Stimulated activated CD8-positive, alpha-beta memory T cell treated with anti-CD3 and anti-CD28 coated beads, Interleukin-15, amount 100 ng/mL, for 48 hours (primary cell): ENCODE measurements around the gene CSTPP1.
"Not testable (repeated sequence)": the region's sequence is repeated elsewhere in the genome, so short reads cannot be mapped to it uniquely, and the experiment has no call there.

Experiments used
- DNase-seq, 2 donors: peaks; one replicate each; pipeline ENCODE4 v3.0.0-alpha.2; 2020; ENCODE audit warnings: low read depth in 2 of 2

Gene CSTPP1

DNA sequence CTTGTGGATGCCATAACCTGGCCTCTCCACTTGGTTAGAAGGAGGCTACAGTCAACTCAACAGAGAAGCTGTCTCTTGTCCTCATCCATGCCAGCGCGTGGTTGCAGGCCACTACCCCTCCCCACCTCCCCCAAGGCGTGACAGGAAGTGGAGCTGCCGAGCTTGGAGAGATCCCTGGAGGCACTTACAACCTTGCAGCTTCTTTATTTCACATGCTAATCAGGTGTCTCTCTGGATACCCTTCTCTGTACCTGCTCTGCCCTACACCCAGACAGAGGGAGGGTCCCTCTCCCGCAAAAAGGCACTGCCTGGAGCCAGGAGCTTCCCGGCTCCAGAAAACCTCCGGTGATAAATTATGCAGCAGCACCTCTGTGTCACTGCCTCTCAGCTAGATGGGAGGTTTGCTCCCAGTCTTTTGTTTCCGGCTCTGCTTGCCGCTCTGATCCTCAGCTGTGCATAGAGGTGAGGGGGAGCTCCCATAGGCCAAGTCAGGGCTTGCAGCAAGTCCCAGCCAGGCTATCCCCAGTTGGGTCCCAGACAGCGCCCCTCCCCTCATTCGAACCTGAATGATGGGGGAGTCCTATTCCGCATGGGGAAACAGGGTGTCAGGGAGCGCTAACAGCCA lies 23.9 kb upstream of the CSTPP1 start:
- no peak for DNase-seq

DNA sequence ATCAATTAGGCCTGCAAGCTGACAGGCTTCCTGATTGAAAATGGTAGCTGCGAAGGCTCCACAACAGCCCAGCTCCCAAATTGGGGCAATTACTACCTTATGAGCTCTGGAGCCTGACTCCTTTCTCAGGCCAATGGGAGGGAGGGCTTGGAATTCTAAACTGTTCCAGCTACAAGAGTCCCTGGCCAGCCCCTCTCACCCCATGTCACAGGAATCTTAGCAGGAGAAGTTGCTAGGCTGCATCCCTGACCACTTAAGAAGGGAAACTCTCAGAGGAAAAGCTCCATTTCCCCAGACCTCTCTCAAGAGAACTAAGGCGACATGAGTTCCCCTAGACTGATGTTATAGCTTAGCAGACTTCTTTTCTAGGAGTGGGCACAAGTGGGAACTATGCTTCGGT lies 23.1 kb upstream of the CSTPP1 start:
- DNase-seq, result no peak

DNA sequence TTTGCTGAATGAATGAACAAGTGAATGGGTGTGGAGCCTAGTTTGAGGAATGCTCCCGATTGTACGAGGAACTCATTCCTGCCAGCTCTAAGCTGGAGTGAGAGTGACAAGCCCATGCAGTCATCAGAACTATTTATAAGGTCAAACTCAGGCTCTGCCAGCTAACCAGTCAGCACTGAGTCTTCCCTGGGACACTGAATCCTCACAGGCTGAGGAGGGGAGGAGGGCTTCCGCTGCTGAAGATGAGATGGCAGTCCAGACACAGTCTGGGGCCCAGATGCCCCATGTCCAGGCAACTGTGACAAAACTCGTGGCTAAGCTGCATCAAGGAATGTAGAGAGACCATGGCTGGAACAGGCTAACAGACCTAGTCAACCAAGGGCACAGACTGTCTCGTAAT lies 22.2 kb upstream of the CSTPP1 start:
- no peak for DNase-seq

DNA sequence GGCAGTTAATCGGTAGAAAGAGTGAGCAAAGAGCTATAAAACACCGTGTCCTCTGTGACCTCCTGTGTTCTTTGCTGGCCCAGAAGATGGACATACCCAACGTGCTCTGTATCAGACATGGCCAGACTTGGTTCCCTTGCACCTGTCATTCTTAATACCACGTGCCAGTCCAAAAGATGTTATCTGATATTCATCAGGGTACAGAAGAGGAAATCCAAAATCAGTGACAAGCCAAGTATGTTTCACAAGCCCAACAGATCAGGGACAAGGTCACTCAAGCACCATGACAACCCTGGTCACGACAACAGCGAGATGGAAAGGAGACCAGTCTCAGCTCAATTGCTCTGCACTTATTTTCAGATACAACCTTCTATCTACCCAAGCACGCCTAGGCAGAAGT lies 21.7 kb upstream of the CSTPP1 start:
- DNase-seq, result no peak

DNA sequence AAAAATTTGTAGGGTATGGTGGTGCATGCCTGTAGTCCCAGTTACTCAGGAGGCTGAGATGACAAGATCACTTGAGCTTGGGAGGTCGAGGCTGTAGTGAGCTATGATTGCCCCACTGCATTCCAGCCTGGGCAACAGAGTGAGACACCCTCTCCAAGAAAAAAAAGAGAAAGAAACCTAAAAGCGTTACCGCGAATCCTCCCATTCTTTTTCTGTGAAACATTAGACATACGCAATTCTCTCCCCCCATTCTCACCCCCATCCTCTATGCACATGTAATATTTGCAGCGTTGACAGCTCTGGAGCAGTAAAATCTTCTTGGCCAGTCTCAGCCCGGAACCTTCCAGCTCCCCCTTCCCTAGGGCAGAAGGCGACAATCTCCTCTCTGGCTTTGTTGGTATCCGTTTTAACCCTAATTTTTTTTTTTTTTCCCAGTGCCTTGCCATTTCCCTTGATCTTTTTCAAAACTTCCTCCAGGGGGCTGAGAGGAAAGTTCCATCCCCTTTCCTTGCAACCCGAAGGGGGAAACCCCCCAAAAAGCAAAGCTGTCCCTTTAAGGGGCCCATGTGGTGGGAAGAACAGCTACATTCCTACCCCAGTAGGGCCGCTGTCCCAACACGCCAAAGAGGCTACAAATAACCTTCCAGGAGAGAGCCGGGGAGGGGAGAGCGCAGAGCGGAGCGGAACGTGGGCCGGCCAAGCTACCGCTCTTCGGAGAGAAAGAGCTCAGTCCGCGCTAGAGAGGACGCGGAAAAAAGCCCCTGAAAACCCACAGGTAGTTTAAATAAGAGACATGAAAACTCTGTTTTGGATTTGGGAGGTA lies 20.1 kb upstream of the CSTPP1 start:
- no peak for DNase-seq

DNA sequence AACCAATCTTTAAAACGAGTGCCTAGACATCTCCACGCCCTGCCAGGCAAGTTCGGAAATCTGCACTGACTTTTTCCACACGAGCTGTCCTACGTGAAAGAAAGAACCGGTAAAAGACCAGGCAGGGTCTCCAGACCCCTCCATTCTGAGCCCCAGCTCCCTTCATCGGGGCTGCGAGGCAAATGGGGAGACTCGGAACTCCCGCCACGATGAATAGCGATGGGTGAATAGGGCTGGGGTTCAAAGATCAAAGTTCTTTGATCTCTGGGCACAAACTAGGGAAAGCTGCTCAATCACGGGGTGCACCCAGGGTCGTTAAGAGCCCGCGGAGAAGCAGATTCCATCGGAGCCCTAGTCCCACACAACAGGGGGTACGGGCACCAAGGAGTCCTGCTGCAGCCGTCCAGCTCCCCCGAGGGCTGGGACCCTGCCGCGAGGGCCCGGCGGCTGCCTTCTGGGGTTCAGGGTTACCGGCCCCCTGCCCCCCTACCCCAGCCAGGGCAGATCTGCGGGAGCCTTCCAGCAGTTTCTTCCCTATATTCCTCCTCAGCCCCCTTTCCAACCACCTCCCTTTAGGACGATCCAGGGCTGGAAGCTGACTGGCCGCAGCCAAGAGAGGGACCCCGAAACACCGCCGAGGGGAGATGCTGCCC lies 19.3 kb upstream of the CSTPP1 start:
- no peak for DNase-seq

DNA sequence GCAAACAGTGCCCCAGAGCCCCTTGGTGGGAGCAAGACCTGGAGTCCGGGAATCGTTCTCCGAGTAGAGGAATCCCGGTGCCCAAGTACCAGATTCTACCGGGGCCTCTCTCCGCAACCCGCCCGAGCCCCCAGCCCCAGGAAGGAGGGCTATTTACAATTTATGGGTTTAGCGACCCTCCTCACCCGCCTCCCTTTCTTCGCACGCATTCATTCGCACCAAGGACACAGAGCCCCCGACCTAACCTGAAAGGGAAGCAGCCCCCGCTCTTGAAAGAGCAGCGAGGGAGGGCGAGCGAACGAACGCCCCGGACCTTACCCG lies 18.8 kb upstream of the CSTPP1 start:
- no peak for DNase-seq

DNA sequence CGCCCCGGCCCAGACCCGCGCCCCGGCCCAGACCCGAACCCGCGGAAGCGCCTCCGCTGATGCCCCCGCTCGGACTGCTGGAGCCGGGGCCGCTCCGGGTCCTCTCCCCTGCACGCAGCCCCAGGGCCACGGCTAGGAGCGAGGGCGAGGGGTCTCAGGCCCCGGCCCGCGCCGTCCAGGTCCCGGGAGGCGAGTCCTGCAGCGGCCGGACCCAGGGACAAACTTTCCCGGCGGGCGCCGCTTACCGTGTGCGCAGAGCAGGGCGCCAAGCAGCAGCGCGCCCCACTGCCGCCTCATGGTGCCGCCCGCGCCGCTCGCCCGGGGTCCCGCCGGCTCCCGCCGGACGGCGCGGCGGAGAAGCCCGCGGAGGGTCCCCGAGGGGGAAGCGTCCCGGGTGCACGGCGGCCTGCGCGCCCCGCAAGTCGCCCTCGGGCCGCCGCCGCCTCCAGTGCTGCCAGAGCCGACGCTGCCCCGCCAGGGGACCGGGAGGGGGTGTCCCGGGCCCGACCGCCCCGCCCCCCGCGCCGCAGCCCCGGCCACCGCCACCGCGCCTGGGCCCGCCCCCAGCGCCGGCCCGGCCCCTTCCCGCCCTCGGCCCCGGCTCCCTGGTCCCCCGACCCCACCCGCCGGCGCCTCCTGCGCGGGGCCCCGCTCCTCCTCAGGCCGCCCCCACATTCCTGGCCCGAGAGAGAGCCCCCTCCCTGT lies 18.3 kb upstream of the CSTPP1 start, which contains the start of gene LRP4:
Gene LRP4, minus strand, starts transcription at position 468 of the 705 bp plus-strand sequence. Its CDS starts 171 bp downstream, at position 297.
- peak; percentile 24 to 30 for DNase-seq

DNA sequence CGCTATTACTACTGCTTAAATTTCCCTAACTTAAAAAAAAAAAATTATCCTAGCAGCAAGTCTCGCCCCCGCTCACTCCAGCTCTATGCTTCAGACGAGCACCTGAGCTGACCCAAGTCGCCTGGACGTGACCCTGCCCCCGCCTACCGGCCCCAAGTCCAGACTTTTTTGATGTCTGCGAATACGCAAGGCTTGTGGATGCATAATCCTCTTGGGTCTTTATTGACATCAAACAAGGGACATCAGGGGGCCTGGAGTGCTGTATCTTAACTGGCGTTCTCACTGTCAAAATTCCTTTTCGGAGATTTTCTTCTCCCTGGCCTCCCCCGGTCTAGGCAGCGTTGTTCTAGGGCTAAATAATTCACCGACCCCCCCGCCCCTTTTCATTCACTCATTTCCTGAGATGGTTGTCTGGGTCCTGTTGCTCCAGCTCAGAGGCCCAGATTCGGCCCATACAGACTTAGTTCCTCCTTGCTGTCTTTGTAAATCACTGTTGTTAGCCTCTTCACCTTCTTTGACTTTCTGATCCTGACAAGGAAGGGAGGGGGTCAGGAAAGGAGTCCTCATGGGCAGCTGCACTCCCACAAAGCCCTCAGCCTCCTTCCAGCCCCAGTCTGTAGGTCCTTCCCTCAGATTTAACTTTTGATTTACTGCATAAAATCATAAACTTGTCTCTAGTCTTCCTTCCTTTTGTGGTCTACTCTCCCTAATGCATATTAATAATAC lies 17.6 kb upstream of the CSTPP1 start:
- no peak for DNase-seq

DNA sequence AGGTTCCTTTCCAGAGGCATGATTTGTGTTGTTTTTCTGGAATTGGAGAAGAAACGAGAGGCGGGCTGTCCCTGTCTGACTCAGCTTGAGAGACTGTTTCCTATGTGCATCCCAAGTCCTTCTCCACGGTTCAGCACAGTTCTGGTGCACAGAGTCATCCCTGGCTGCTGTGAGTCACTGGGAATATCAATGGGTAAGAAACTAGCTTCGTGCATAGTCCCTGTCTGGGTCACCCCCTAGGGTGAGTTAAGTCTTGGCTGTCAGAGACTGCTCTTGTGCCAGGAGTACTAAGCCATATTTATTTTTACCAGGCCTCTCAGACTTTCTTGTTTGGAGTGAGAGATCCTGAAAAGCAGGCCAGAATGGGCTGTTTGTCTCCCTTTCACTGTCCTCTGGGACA lies 15.8 kb upstream of the CSTPP1 start:
- DNase-seq, result no peak

DNA sequence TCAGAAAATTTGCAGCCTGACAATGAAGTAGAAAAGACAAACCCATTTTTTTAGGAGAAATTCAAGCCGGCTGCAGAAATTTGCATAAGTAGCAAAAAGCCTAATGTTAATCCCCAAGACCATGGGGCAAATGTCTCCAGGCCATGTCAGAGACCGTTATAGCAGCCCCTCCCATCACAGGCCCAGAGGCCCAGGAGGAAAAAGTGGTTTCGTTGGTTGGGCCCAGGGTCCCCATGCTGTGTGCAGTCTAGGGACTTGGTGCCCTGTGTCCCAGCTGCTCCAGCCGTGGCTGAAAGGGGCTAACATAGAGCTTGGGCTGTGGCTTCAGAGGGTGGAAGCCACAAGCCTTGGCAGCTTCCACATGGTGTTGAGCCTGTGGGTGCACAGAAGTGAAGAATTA lies 8.6 kb upstream of the CSTPP1 start:
- not testable (repeated sequence) for DNase-seq

DNA sequence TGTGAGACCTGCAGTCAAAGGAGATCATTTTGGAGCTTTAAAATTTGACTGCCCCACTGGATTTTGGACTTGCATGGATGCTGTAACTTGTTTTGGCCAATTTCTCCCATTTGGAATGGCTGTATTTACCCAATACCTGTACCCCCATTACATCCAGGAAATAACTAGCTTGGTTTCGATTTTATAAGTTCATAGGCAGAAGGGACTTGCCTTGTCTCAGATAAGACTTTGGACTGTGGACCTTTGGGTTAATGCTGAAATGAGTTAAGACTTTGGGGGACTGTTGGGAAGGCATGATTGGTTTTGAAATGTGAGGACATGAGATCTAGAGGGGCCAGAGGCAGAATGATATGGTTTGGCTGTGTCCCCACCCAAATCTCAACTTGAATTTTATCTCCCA lies 7.9 kb upstream of the CSTPP1 start:
- DNase-seq, result not testable (repeated sequence)

DNA sequence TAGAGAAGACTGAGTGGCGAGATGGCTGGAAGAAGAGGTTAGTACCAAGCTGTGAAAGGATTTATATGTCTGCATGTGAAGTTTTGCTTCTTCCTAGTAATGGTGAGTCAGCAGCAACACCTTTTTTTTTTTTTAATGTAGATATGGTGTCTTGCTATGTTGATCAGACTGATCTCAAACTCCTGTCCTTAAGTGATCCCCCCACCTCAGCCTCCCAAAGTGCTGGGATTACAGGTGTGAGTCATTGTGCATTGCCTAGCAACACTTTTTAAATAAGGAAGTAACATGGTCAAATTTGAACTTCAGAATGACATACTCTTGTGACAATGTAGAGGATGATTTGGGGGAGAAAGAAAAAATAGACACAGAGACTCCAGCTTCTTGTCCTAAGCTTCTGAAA lies 6.5 kb upstream of the CSTPP1 start:
- no peak for DNase-seq

DNA sequence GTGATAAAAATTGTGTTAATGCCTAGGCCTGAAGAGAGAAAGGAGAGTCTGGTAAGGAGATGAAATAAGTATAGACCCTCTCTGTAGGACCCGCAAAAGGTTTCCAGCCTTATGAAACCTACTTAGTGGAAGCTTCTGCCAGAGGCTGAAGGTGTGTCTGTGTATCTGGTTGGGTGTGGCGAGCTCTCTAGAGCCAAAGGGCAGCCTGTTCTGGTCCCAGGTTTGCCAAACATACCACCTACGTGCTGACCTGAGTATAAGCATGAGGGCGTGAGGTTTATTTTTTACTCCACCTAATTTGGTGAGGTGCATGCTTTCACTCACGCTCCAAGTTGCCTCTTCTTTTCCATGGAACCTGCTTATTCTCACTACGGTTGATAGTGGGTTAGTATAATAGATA lies 5.6 kb downstream of the CSTPP1 start:
- no peak for DNase-seq

DNA sequence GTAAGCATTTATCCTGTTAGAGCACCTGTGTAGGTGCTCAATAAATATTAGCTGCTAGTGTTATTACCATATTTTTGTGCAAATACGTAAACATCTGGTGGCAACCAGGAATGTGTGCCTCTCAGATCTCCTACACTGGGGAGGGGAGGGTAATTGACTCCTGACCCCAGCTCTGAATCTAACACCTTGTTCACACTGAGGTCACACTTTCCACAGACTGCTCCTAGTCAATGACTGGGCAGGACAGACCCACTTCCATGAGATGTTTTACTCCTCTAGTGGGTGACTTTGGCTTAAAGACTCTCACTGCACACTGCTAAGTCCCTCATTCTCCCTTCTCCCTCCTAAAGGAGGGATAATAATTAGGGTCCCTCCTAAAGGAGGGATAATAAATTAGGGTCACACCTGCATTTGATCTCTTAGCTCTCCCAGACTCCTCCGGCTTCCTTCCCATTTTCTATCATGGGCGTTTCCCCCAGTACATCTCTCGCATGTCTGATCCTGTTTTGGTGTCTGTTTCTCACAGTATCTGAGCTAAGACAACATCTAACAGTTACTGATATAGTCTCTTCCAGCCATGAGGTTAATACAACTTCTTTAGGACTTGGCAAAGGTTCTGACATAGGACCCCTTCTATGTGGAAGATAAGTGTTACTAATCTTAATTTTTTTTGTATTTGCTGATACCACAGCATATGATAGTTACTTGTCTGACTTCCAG lies 8.0 kb downstream of the CSTPP1 start:
- no peak for DNase-seq

DNA sequence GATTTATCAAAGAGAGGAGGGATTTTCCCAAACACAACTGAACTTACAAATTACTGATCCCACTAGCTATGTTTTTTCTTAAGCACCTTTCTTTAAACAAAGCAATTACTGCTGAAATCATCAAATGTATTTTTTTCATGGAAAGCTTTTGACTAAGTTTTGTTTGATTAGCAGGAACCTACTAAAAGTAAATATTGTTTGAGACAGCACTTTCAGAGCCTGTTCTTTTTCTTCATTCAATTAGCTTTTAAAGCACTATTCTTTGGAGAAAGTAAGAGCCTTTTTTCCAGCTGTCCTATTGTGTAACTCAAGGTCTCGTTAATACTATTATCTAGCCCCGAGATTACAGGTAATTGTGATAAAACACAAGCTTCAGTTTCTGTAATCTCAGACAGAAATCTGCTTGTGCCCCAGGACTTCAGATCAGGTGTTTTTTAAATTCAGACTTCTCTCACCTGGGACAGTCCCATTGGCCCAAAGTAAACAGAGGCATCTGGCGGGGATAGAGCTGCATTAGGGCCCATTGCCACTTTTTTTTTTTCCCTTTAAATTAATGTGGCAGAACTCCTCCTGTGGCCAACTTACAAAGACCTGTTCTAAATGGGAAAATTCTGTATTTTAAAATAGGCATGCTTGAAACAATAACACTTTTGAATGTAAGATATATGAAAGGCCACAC lies 11.0 kb downstream of the CSTPP1 start:
- no peak for DNase-seq

DNA sequence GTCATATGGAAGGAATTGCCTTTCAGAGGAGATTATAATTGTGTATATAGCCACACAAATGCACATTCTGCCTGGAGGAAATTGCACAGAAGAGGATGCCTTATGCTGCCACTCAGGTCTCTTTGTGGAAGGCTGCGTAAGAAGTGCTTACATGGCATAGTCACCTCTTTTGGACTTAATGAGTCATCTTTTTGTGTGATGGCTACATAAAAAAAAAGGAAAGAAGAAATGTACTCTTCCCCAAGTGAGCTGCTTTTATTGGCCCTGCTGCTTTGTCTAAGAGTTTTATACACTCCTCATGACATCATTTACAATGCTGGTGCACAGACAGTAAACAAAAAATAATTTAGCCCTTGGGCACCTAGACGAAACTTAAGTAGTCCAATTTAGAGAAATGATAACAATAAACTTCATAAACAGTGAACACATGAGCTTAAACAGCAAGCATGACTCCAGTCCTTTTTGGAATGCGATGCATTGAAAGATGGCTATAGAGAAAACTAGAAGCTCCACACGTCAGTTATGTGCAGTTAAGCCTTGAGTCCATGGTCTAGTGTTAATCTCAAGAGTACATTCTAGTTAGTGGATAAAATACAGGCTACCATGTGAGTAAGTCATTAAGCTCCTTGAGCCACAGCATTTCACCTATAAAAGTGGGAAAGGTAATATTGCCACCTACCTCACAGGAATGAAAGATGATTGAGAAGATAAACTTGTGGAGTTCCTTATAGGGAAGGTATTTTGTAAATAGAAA lies 12.0 kb downstream of the CSTPP1 start:
- DNase-seq, result no peak

DNA sequence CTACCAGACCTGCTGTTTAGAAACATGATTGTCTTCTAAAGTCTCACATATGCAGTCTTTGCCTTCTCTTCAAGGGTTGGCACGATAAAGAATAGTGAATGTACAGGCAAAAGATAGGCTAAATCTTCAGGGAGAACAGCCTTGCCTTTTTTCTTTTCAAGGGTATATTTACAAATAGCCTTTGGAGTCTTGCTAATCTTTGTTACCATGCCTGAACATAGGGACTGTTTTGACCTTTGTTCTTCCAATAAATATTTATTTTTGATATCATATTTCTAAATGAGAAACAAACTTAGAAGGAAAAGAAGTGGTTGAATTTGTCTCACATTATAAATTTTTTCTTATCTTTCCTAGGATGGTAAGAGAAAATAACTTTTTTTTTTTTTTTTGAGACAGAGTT lies 12.7 kb downstream of the CSTPP1 start:
- DNase-seq, result no peak

DNA sequence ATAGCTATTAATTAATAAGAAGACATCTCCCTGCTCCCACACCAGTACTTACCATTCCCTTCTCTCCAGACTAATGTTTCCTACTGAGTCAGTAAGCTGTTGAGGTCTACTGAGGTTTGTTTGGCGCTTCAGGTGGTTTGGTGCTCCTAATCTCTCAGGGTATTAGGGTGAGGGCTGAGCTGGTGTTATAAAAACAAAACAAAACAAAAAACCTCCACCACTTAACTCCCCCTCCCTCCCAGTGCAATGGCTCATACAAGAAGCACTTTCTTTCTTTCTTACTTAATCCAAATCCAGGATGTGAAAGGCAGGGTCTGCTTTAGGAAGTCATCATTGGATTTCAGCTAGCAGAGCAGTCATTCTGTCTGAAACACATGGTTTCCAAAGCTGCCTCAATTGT lies 15.3 kb downstream of the CSTPP1 start:
- no peak for DNase-seq

DNA sequence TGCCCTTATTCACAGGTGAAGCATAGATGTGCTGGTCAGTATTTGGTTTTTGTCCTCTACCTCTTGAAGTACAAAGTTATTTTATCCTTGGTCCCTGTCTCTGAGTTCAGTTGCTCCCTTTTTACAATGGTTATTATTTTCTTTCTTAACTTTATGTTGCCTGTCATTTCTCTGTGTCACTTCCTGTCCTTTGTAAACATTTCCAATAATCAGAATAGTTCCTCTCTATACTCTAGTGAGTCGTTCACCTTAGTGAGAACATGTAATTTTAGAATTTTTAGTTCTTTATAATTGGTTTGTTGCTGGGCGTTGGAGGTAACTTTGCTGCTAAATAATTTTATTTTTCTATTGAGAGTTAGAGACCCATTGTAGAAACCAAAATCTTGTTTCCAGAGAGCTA lies 16.0 kb downstream of the CSTPP1 start:
- no peak for DNase-seq
